AG04449 (cell line): ENCODE measurements around the gene DAZ3.
"Not testable (repeated sequence)": the region's sequence is repeated elsewhere in the genome, so short reads cannot be mapped to it uniquely, and the experiment has no call there.

ENCODE experiments used
- CTCF ChIA-PET: fragments of 350-600 bp; formaldehyde crosslinking; extraction: SDS; loops from one replicate; lab custom pipeline; 2021; ENCODE audit warnings: antibody characterized with exemption; lab: Yijun Ruan, JAX
- POLR2A ChIA-PET: fragments of 400-600, 350-600 bp; formaldehyde crosslinking; extraction: SDS; loops from one replicate; lab custom pipeline; 2020; ENCODE audit warnings: antibody characterized with exemption, inconsistent platforms; lab: Yijun Ruan, JAX
- DNase-seq: peaks from one replicate; pipeline ENCODE4 v3.0.0-alpha.2; 2010; ENCODE audit warnings: low read depth, low spot score
- H3K4me3 ChIP-seq: 2 replicates; pipeline ENCODE4 v1.5.1; 2011; ENCODE audit warnings: low read depth, mild to moderate bottlenecking, control low read depth, low read length

DAZ3 gene

GRCh38 chrY:24813293-24813692 is at the start of gene DAZ3:
TSS of gene DAZ3 (minus strand) at chrY:24813393. CDS start at chrY:24813185, 208 bp downstream.
- CTCF ChIA-PET, DNase-seq, H3K4me3 ChIP-seq, POLR2A ChIA-PET: not testable (repeated sequence)

- H3K4me3 ChIP-seq, CTCF ChIA-PET, POLR2A ChIA-PET, DNase-seq: not testable (repeated sequence)
These were observed 20.4 kb upstream of the DAZ3 start, which contains the start of gene DAZ4 for GRCh38 chrY:24833619-24834018. TSS of gene DAZ4 (plus strand) at chrY:24833919. CDS start at chrY:24834127, 208 bp downstream.

GRCh38 chrY:24825069-24825468 is 11.9 kb upstream of the DAZ3 start:
- POLR2A ChIA-PET, CTCF ChIA-PET, DNase-seq, H3K4me3 ChIP-seq: not testable (repeated sequence)

GRCh38 chrY:24824184-24824879 is 11.1 kb upstream of the DAZ3 start:
- POLR2A ChIA-PET, CTCF ChIA-PET, H3K4me3 ChIP-seq, DNase-seq: not testable (repeated sequence)

- POLR2A ChIA-PET, DNase-seq, H3K4me3 ChIP-seq, CTCF ChIA-PET: not testable (repeated sequence)
These were observed 8.6 kb upstream of the DAZ3 start for GRCh38 chrY:24821836-24822235.
